AG10803 (cell line): ENCODE measurements around the gene DIPK2A.
A peak's percentile ranks its signal among the peaks of the same experiment; 100 is the strongest.

Experiments used
- DNase-seq: peaks from one replicate; pipeline ENCODE4 v3.0.0; 2010; ENCODE audit warnings: low read depth
- H3K4me3 ChIP-seq: 2 replicates; pipeline ENCODE4 v1.5.1; 2011; ENCODE audit warnings: mild to moderate bottlenecking, low read length, control low read depth
- TF ChIP-seq, protein P1 (sequence below): conservative IDR thresholded peaks from 2 replicates; pipeline ENCODE4 v1.5.1; 2011; ENCODE audit warnings: mild to moderate bottlenecking, low read length, control low read depth, inconsistent platforms

Gene DIPK2A

DNA sequence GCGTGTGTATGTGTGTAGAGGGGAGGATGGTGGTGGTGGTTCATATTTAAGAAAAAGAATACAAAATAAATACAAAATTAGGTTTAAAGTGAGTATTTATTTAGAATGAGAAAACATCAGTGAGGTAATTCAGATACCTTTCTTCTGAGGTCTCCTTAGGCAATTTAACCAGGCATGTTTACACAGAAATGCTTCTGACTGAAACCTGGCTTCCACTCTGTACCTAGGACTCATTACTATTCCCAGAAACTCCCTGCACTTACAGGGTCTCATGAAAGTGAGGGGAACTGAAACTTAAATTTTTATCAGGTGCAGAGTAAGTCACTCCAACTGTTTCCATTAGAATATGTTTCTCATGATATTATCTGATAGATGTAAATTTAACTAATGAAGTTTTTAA is 10.3 kb upstream of the DIPK2A start:
- H3K4me3 ChIP-seq = no peak overlapping the region
- TF ChIP-seq, protein P1, sequence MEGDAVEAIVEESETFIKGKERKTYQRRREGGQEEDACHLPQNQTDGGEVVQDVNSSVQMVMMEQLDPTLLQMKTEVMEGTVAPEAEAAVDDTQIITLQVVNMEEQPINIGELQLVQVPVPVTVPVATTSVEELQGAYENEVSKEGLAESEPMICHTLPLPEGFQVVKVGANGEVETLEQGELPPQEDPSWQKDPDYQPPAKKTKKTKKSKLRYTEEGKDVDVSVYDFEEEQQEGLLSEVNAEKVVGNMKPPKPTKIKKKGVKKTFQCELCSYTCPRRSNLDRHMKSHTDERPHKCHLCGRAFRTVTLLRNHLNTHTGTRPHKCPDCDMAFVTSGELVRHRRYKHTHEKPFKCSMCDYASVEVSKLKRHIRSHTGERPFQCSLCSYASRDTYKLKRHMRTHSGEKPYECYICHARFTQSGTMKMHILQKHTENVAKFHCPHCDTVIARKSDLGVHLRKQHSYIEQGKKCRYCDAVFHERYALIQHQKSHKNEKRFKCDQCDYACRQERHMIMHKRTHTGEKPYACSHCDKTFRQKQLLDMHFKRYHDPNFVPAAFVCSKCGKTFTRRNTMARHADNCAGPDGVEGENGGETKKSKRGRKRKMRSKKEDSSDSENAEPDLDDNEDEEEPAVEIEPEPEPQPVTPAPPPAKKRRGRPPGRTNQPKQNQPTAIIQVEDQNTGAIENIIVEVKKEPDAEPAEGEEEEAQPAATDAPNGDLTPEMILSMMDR = no peak
- no peak for DNase-seq

DNA sequence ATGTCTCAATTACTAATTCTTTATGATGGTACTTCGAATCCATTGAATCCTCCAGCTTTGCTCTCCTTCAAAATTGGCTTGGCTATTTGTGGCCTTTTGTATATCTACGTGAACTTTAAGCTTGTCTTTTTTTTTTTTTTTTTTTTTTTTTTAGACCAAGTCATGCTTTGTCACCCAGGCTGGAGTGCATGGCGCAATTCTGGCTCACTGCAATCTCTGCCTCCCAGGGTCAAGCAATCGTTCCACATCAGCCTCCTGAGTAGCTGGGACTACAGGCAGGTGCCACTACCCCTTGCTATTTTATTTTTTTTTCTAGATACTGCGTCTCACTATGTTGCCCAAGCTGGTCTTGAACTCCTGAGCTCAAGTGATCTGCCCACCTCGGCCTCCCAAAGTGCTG is 7.7 kb upstream of the DIPK2A start:
- TF ChIP-seq, protein P1 = no peak
- no peak overlapping the region for H3K4me3 ChIP-seq
- no peak for DNase-seq

DNA sequence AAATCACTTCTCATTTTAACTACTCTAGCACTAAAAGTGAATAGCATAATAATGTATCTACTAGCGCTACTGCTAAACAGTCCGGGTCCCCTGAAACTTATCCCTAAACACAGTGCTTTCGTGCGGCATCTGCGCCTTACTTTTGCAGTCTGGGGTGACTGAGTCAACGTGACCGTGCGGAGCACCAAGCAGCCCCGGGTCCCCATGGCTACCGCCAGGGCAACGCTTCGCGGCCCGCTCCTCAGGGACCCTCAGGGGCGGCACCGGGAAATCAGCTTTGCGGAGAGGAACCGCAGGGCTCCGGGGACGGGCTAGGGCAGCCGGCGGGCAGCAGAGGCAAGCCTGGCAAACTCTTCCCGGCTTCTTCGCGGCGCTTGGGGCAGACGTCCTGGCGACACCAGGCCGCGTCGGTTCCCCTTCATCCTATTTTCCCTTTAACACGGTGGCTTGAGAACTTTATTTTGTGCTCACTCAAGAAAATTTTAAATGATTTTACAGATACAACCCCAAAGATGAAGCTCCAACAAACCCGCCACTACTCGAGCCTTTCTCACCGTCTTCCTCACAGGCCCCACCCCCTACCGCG is 757 bp upstream of the DIPK2A start:
- peak overlapping the region; percentile 87 for H3K4me3 ChIP-seq
- TF ChIP-seq, protein P1 = no peak
- DNase-seq = no peak

DNA sequence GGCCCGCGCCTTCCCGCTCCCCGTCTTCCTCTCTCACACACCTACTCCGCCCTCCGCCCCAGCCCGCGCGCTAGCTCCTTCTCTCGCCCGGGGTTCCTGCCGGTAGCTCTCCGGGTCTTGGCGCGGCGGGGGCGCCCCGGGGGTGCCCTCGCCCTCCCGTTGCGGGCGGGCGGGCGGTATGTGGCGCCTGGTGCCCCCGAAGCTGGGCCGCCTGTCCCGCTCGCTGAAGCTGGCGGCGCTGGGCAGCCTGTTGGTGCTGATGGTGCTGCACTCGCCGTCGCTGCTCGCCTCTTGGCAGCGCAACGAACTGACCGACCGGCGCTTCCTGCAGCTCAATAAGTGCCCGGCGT is 507 bp downstream of the DIPK2A start:
- DNase-seq = no peak
- H3K4me3 ChIP-seq = peak overlapping the region; percentile 87
- TF ChIP-seq, protein P1 = no peak

DNA sequence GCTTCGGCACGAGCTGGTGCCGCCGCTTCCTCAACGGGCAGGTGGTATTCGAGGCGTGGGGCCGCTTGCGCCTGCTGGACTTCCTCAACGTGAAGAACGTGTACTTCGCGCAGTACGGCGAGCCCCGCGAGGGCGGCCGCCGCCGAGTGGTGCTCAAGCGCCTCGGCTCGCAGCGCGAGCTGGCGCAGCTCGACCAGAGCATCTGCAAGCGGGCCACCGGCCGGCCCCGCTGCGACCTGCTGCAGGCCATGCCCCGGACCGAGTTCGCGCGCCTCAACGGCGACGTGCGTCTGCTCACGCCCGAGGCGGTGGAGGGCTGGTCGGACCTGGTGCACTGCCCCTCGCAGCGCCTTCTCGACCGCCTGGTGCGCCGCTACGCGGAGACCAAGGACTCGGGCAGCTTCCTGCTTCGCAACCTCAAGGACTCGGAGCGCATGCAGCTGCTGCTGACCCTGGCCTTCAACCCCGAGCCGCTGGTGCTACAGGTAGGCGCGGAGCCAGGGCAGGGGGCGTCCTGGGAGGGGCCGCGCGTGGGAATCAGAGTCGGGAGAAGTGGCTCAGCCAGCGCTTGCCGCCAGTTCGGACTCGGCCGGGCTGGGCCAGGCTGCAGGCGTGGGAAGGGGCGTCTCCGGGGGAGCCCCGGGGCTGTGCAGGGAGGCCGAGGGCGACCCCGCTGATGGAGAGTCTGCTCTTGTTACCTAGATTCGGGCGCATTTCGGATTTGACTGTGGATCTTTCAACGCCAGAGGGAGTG is 1.1 kb downstream of the DIPK2A start:
- TF ChIP-seq, protein P1 = peak; percentile 60
- peak; percentile 66 for DNase-seq
- H3K4me3 ChIP-seq = peak overlapping the region; percentile 87

DNA sequence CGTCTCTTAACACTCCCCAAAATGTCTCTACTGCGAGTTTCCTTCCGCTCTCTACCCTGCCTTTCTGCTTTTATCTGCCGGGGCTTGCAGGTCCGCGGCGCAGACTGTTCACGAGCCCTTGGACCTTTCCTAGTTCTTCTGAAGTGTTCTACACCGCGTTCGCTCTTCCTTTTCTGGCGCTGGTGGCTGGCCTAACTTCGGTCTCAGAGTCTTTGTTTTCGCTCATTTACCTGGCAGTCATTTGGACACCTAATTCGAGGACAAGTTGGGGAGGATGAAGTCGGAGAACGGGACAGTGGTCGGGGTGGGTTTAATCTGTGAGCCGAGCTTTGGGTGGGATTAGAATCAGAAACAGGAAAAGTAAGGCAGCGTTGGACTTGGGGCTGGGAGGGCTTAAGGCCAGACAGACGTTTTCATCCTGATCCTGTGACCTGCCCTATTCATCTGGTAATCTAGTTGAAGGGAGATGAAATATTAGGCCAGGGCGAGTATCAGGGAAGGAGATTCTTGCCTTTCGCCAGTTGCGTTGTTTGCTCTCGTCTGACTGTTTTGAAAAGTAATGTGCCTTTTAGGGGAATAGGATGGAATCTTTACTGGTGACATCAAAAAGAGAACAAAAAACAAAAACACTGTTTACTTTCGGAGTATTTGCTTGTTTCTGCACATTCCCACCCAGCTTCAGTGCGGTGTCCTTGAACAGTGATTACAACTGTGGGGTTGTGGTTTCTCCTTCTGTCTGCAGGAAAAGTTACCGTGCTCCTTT is 1.8 kb downstream of the DIPK2A start:
- DNase-seq = peak; percentile 75
- TF ChIP-seq, protein P1 = 0 out of 2 replicates have a peak, but pooled peaks have one; percentile 8

More for the DNA sequence above, 1.8 kb downstream of the DIPK2A start:
- H3K4me3 ChIP-seq = peak overlapping the region; percentile 87
